Endothelial cell of hepatic sinusoid (primary cell): Measurements from ENCODE around the gene SCG5.
"Not testable (repeated sequence)": the region's sequence is repeated elsewhere in the genome, so short reads cannot be mapped to it uniquely, and the experiment has no call there.

Experiments
- in situ Hi-C: cut with HindIII; loops from 2 replicates; pipeline ENCODE4 v1.10.0; 2017; ENCODE audit warnings: low sequenced_read_pairs

The SCG5 gene

GRCh38 chr15:32641517-32642059 lies at the start of gene SCG5:
Gene SCG5, plus strand, starts transcription at chr15:32641710. Its CDS starts 1,883 bp downstream, at chr15:32643593.
- in situ Hi-C loops = no loop called here

- in situ Hi-C loops = not testable (repeated sequence)
Observed at GRCh38 chr15:32593151-32593550, 48.4 kb upstream of the SCG5 start, which contains the start of gene GOLGA8N. Gene GOLGA8N, plus strand, starts transcription at chr15:32593456.

- in situ Hi-C loops = not testable (repeated sequence)
Observed at GRCh38 chr15:32609518-32609917, 32.0 kb upstream of the SCG5 start.

GRCh38 chr15:32610719-32611118 lies 30.8 kb upstream of the SCG5 start:
- in situ Hi-C loops = not testable (repeated sequence)

- in situ Hi-C loops = not testable (repeated sequence)
Observed at GRCh38 chr15:32614712-32615050, 26.8 kb upstream of the SCG5 start.

- in situ Hi-C loops = not testable (repeated sequence)
Observed at GRCh38 chr15:32615051-32615870, 26.2 kb upstream of the SCG5 start, which contains the start of gene ARHGAP11A. Gene ARHGAP11A, plus strand, starts transcription at chr15:32615504. Its CDS starts 708 bp downstream, at chr15:32616212.

GRCh38 chr15:32615871-32616426 lies 25.6 kb upstream of the SCG5 start:
- in situ Hi-C loops = not testable (repeated sequence)

GRCh38 chr15:32636410-32636809 lies 5.1 kb upstream of the SCG5 start:
- in situ Hi-C loops = no loop called here

- in situ Hi-C loops = no loop called here
Observed at GRCh38 chr15:32636908-32637567, 4.5 kb upstream of the SCG5 start.

GRCh38 chr15:32637704-32638103 lies 3.8 kb upstream of the SCG5 start:
- in situ Hi-C loops = no loop called here

GRCh38 chr15:32642667-32643435 lies 1.3 kb downstream of the SCG5 start:
- in situ Hi-C loops = no loop called here

- in situ Hi-C loops = no loop called here
Observed at GRCh38 chr15:32643907-32644445, 2.5 kb downstream of the SCG5 start.

GRCh38 chr15:32646291-32646690 lies 4.8 kb downstream of the SCG5 start:
- in situ Hi-C loops = no loop called here

- in situ Hi-C loops = no loop called here
Observed at GRCh38 chr15:32649342-32649741, 7.8 kb downstream of the SCG5 start.

- in situ Hi-C loops = no loop called here
Observed at GRCh38 chr15:32651229-32651837, 9.8 kb downstream of the SCG5 start.

GRCh38 chr15:32652178-32652577 lies 10.7 kb downstream of the SCG5 start:
- in situ Hi-C loops = no loop called here

GRCh38 chr15:32656091-32656490 lies 14.6 kb downstream of the SCG5 start:
- in situ Hi-C loops = no loop called here

GRCh38 chr15:32656496-32656895 lies 15.0 kb downstream of the SCG5 start:
- in situ Hi-C loops = no loop called here

GRCh38 chr15:32657198-32657883 lies 15.8 kb downstream of the SCG5 start:
- in situ Hi-C loops = no loop called here

GRCh38 chr15:32657941-32658340 lies 16.4 kb downstream of the SCG5 start:
- in situ Hi-C loops = no loop called here
